Stimulated activated naive CD8-positive, alpha-beta T cell treated with anti-CD3 and anti-CD28 coated beads, Interleukin-15, amount 100 ng/mL, for 72 hours (primary cell): Measurements from ENCODE around the gene SHROOM3.

Experiments
- ATAC-seq: fragments of 150-1000 bp; cut with Tn5 transposase; 2 replicates; pipeline ENCODE4 v1.10.0; 2021; ENCODE audit warnings: mild to moderate bottlenecking, moderate library complexity
- DNase-seq, 2 donors: peaks; one replicate each; pipeline ENCODE4 v3.0.0; 2021 to 2022
- H3K27ac Mint-ChIP-seq, 2 donors: one replicate each; pipeline ENCODE4 v1.8.0; 2022; ENCODE audit warnings: mild to moderate bottlenecking in 2 of 2, mixed read lengths in 2 of 2, moderate library complexity in 2 of 2
- H3K27me3 Mint-ChIP-seq: one replicate; pipeline ENCODE4 v1.8.0; 2022; ENCODE audit warnings: mixed read lengths
- H3K4me1 Mint-ChIP-seq: one replicate; pipeline ENCODE4 v1.8.0; 2022; ENCODE audit warnings: mild to moderate bottlenecking, mixed read lengths
- H3K4me3 Mint-ChIP-seq, 2 donors: one replicate each; pipeline ENCODE4 v1.8.0; 2022; ENCODE audit warnings: mild to moderate bottlenecking in 2 of 2, mixed read lengths in 2 of 2, moderate library complexity in 1 of 2
- H3K9me3 Mint-ChIP-seq, 2 donors: one replicate each; pipeline ENCODE4 v1.8.0; 2022; ENCODE audit warnings: mixed read lengths in 2 of 2

Gene SHROOM3

DNA sequence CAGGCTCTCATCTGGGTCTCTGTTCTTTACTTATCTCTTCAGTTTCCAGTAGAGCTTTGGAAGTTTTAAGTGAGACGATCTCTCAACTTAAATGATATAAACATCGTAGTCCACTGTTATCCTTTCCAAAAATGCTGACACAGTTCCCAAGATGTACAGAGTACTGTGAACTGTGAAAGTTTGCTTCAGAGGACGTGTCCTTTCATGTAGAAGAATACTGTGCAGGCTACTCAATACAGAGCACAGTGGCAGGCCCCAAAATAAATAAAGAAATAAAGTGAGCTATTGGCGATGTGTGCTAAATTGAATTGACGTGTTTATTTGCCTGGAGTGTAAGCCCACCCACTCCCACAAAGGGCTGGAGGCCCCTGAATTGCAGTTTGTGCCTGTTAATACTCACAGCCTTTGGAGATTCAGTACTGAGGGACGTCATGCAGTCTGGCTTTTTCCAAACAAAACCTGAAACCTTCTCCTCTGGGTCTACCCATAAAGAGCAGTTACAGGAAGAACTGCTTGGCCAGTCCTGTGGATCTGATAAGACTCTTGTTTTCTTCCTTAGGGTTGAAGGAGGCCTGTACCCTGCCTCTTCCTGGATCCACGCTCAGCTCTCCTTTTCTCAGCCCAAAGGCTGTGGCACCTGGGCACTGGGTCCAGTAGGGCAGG lies 396.8 kb downstream of the SHROOM3 start:
- no peaks in the 10 kb centered on the region for H3K27me3 Mint-ChIP-seq
- no peak overlapping the region for H3K4me3 Mint-ChIP-seq
- ATAC-seq (no peak), DNase-seq (no peak)
- H3K9me3 Mint-ChIP-seq, result no peaks in the 10 kb centered on the region
- H3K4me1 Mint-ChIP-seq, result no peaks in the 10 kb centered on the region
- H3K27ac Mint-ChIP-seq, result no peak overlapping the region
